Spleen (tissue), 11 donors: ENCODE data around the gene NR4A2. TPM values are rescaled to one million over a fixed set of nuclear protein-coding genes. Genes with fewer than 3 reads are reported as not detected.

Source experiments
- DNase-seq: peaks from one replicate; pipeline ENCODE4 v3.0.0-alpha.2; 2020
- H3K27ac ChIP-seq, 8 donors: fragments of 200-600 bp; sonication (generic) in 7 of 8; 1 replicate in 4 of 8; 2 replicates in 4 of 8; pipeline versions ENCODE4 v1.5.0 to v1.8.0; 2016 to 2021; ENCODE audit warnings: inconsistent platforms in 4 of 8, mild to moderate bottlenecking in 4 of 8, moderate library complexity in 1 of 8
- H3K27me3 ChIP-seq, 7 donors: fragments of 200-600 bp; sonication (generic) in 6 of 7; replicated peaks in 1 of 7; 1 replicate in 4 of 7; 2 replicates in 3 of 7; pipeline versions ENCODE4 v1.5.0 to v1.8.0; 2016 to 2021; ENCODE audit warnings: inconsistent platforms in 3 of 7, mild to moderate bottlenecking in 1 of 7
- H3K36me3 ChIP-seq, 6 donors: fragments of 200-600 bp; sonication (generic) in 5 of 6; 1 replicate in 4 of 6; 2 replicates in 2 of 6; pipeline versions ENCODE4 v1.5.0 to v1.8.0; 2016 to 2021; ENCODE audit warnings: inconsistent platforms in 2 of 6
- H3K4me1 ChIP-seq, 6 donors: fragments of 200-600 bp; sonication (generic) in 5 of 6; 1 replicate in 3 of 6; 2 replicates in 3 of 6; pipeline versions ENCODE4 v1.5.0 to v1.8.0; 2016 to 2021; ENCODE audit warnings: inconsistent platforms in 3 of 6
- H3K4me3 ChIP-seq, 8 donors: fragments of 200-600 bp; sonication (generic) in 7 of 8; 1 replicate in 4 of 8; 2 replicates in 4 of 8; pipeline versions ENCODE4 v1.5.0 to v1.8.0; 2016 to 2021; ENCODE audit warnings: inconsistent platforms in 4 of 8, mild to moderate bottlenecking in 4 of 8, moderate library complexity in 2 of 8
- H3K9me3 ChIP-seq, 8 donors: fragments of 200-600 bp; sonication (generic) in 7 of 8; 1 replicate in 4 of 8; 2 replicates in 4 of 8; pipeline versions ENCODE4 v1.5.0 to v1.8.0; 2016 to 2021; ENCODE audit warnings: inconsistent platforms in 4 of 8
- POLR2A ChIP-seq, 3 donors: fragments of 450-650 bp; IDR thresholded peaks; one replicate each; pipeline ENCODE4 v1.5.1; 2017; ENCODE audit warnings: antibody characterized with exemption in 3 of 3, mild to moderate bottlenecking in 1 of 3
- POLR2AphosphoS5 ChIP-seq, 3 donors: sonication (generic); formaldehyde crosslinking; IDR thresholded peaks; one replicate each; pipeline ENCODE4 v1.5.1; 2017; ENCODE audit warnings: antibody characterized with exemption in 3 of 3
- WGBS, 5 donors: extraction: QIAGEN DNeasy Blood & Tissue Kit in 3 of 5; methylation state at CpG; one replicate each; pipeline versions ENCODE4 v1.1.5 to v1.1.7; 2013 to 2018; 5-methylcytosine and 5-hydroxymethylcytosine counted together
- intact Hi-C: fragments of 100-400 bp; cut with DNase I; formaldehyde crosslinking; loops from one replicate; pipeline ENCODE4 v1.15.0; 2023; ENCODE audit warnings: low total_unique reads
- polyA plus RNA-seq, 3 donors: library from polyadenylated mRNA; stranded (reverse); fragments of 200-250 nt; gene quantifications; one replicate each; pipeline ENCODE4 v1.2.1, GENCODE V29; 2013
- total RNA-seq, 7 donors: library from RNA; depleted of rRNA in 3 of 7; stranded (reverse); fragments of >200 nt in 3 of 7; fragmentation: NEBNext Ultra II Directional in 4 of 7; extraction: Animal tissue kit (Norgen Biotek cat#: 25700) in 4 of 7; gene quantifications; one replicate each; pipeline versions ENCODE4 v1.1.0 to v1.2.1, GENCODE V29; 2016 to 2021
- TF ChIP-seq, protein P1 (sequence below), 11 experiments: fragments of 200-600 bp in 7 of 11; fragments of 450-650 bp in 4 of 11; sonication (generic) in 4 of 11; IDR thresholded peaks in 8 of 11; conservative IDR thresholded peaks in 3 of 11; 1 replicate in 7 of 11; 2 replicates in 4 of 11; pipeline versions ENCODE4 v1.4.0 to v1.8.0; 2016 to 2021; ENCODE audit warnings: antibody characterized with exemption in 11 of 11, inconsistent platforms in 4 of 11, mild to moderate bottlenecking in 1 of 11
- donor health status: healthy with polysubstance abuse.
- donor health status: DM: no; HTN: no; CAD: no; lungs with moderate emphysema.
- donor health status: DM: no; HTN: no; CAD: no.
- donor health status: Bipolar disorder and iron deficiency.
- donor health status: healthy.
- donor health status: DM: no; HTN: no; CAD: no.
- donor health status: DM: yes; HTN: yes; CAD: no.

The NR4A2 gene
- total and polyA plus RNA-seq, 10 donors, result 0.56 to 13.1 (median 2.8) TPM

DNA sequence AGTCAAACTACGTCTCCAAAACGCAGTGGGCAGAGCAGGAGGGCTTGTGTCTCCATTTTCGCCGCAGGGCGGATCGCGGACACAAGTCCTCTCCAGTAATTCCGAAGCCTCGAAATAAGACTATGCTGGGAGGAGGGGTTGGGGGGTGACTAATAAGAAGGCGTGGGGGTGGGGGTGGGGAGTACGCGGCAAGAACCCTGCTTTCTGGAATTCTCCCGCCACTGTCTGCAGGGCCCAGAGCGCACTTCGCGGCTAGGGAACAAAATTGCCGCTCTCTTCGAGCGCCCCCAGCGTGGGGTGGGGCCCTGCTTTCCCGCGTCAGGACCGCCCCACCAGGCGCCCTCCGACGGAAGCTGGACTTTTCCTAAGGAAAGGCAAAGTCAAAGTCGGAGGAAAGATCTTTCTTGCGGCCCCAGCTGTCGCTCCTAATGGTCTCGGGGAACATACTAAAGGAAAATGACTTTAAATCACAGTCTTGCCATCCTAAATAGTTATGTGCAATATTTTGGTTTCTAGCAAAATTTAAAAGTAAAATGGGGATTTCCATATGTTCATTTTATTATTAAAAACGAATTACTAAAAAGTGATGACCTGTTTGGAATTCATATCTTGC, 11.9 kb downstream of the NR4A2 start:
- Histone ChIP-seq H3K4me1 (peaks cover 15 to 40% (median 35%) of the 10 kb centered on the region in 6 donors), H3K27ac (peak overlapping the region in 7 of 8 donors; percentile 39 to 63 (median 57)), H3K27me3 (peaks cover 0 to 82% (median 51%) of the 10 kb centered on the region in 7 donors), H3K4me3 (peak overlapping the region in 7 of 8 donors; percentile 14 to 60 (median 30)), H3K9me3 (no peaks in the 10 kb centered on the region), H3K36me3 (peaks cover 0 to 7% (median 0%) of the 10 kb centered on the region in 6 donors)
- DNase-seq, result no peak
- intact Hi-C loops, result no loop called here
- TF ChIP-seq POLR2A (IDR thresholded peaks at IDR 0.05) (no peak), POLR2AphosphoS5 (IDR thresholded peaks at IDR 0.05) (peak in 1 of 3 donors; percentile 3)
- TF ChIP-seq, protein P1, sequence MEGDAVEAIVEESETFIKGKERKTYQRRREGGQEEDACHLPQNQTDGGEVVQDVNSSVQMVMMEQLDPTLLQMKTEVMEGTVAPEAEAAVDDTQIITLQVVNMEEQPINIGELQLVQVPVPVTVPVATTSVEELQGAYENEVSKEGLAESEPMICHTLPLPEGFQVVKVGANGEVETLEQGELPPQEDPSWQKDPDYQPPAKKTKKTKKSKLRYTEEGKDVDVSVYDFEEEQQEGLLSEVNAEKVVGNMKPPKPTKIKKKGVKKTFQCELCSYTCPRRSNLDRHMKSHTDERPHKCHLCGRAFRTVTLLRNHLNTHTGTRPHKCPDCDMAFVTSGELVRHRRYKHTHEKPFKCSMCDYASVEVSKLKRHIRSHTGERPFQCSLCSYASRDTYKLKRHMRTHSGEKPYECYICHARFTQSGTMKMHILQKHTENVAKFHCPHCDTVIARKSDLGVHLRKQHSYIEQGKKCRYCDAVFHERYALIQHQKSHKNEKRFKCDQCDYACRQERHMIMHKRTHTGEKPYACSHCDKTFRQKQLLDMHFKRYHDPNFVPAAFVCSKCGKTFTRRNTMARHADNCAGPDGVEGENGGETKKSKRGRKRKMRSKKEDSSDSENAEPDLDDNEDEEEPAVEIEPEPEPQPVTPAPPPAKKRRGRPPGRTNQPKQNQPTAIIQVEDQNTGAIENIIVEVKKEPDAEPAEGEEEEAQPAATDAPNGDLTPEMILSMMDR (IDR thresholded peaks at IDR 0.05 in 8 of 11, conservative IDR thresholded peaks at IDR 0.05 in 3 of 11), result peak in 1 of 11 experiments; percentile 8
- 3 to 6% (median 4%) methylated on average over 31 of the region's 31 CpGs for WGBS, 5 donors

DNA sequence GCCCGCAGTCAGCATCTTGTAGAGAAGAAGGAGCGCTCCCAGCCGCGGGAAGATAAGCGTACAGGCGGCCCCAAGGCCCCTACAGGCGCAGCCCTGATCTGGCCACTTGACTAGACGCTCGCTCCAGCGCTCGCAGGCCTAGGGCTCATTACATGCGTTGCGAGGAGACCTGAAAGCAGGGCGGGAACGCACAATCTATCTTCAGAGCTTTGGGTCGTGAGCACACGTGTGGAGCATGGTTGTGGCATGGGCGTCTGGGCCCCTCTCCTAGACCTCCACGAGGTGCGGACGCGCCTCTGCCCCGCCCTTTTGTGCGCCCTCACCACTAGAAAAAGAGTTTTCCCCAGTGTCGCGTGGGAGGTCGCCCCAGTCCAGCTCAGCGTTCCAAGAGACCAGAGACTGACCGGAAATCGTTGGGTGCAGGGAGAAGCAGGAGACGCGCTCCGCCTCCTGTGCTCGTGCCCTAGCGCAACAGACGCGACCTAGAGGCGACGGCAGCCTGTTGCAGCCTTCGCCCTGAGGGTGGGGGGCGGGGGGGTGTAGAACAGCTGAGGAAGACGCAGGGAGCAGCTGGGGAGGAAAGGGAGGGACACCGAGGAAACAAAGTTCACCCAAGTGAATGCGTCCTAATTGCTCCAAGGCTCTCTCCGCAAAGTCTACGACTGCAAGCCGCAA, 12.6 kb downstream of the NR4A2 start:
- TF ChIP-seq POLR2A (IDR thresholded peaks at IDR 0.05), result no peak
- TF ChIP-seq, protein P1 (IDR thresholded peaks at IDR 0.05 in 8 of 11, conservative IDR thresholded peaks at IDR 0.05 in 3 of 11), result peak in 2 of 11 experiments; percentile 12 to 23
- TF ChIP-seq POLR2AphosphoS5 (IDR thresholded peaks at IDR 0.05), result peak; percentile 28 to 58 (median 49)
- intact Hi-C loops, result no loop called here
- Histone ChIP-seq H3K36me3 (peaks cover 0 to under 1% (median 0%) of the 10 kb centered on the region in 6 donors), H3K4me3 (peak overlapping the region in 7 of 8 donors; percentile 14 to 60 (median 30)), H3K27ac (peak overlapping the region in 6 of 8 donors; percentile 39 to 63 (median 58)), H3K4me1 (peaks cover 15 to 40% (median 35%) of the 10 kb centered on the region in 6 donors), H3K27me3 (peaks cover 0 to 85% (median 51%) of the 10 kb centered on the region in 7 donors), H3K9me3 (no peaks in the 10 kb centered on the region)
- 6 to 9% (median 7%) methylated on average over 40 to 47 of the region's 47 CpGs for WGBS, 5 donors
- DNase-seq, result peak; percentile 71

DNA sequence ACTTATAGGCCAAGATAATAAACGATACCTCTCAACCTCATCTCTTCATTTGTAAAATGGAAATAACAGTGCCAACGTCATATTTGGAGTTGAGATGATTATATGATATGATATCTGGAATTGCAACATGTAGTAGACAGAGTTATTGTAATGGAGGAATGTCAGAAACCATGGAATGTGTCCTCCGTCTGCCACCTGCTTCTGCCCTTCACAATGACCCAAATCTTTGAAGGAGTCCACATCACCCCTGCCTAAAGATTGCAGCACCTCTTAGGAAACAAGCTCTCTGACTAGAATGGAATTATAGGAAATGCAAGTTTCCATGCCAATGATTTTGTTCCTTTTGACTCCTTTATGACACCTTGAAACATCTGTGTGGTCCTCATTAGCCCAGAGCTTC, 14.9 kb downstream of the NR4A2 start:
- H3K27me3 ChIP-seq, result peaks cover 0 to 73% (median 39%) of the 10 kb centered on the region in 7 donors
- H3K27ac ChIP-seq, result no peak overlapping the region
- no peak for DNase-seq
- no peaks in the 10 kb centered on the region for H3K9me3 ChIP-seq
- H3K4me1 ChIP-seq, result peaks cover 15 to 35% (median 30%) of the 10 kb centered on the region in 6 donors
- H3K36me3 ChIP-seq, result no peaks in the 10 kb centered on the region
- WGBS, 5 donors, result 84 to 90% (median 86%) methylated on average over 3 of the region's 3 CpGs
- intact Hi-C loops, result no loop called here
- no peak overlapping the region for H3K4me3 ChIP-seq
- TF ChIP-seq, protein P1 (IDR thresholded peaks at IDR 0.05 in 8 of 11, conservative IDR thresholded peaks at IDR 0.05 in 3 of 11), result no peak
- TF ChIP-seq POLR2A (IDR thresholded peaks at IDR 0.05) (no peak), POLR2AphosphoS5 (IDR thresholded peaks at IDR 0.05) (no peak)

DNA sequence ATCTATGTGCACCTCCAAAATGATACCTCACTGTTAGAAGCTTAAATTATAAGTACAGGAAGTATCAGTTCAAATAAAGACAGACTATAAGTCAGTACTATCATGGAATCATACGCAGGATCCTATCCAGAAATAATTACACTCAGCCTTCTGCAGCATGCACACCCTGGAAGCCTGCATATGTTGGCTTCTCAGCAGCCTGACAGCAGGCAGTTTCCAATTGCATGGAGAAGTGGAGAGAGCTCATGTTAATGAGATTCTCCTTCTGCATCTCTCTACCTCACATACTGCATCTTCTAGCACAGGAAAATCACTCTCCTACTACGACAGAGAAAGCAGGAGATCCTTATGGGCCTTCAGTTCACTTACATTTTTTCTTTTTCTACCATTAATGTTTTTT, 20.5 kb downstream of the NR4A2 start:
- intact Hi-C loops, result no loop called here
- Histone ChIP-seq H3K9me3 (no peaks in the 10 kb centered on the region), H3K4me1 (no peaks in the 10 kb centered on the region), H3K27me3 (peaks cover 0 to 32% (median 0%) of the 10 kb centered on the region in 7 donors), H3K27ac (no peak overlapping the region), H3K4me3 (no peak overlapping the region), H3K36me3 (no peaks in the 10 kb centered on the region)
- no peak for DNase-seq
- TF ChIP-seq POLR2AphosphoS5 (IDR thresholded peaks at IDR 0.05) (no peak), POLR2A (IDR thresholded peaks at IDR 0.05) (no peak)
- TF ChIP-seq, protein P1 (IDR thresholded peaks at IDR 0.05 in 8 of 11, conservative IDR thresholded peaks at IDR 0.05 in 3 of 11), result no peak
- WGBS, 5 donors, result 63 to 78% (median 74%) methylated on average over 2 of the region's 2 CpGs
